Thyroid gland (tissue), 4 donors: ENCODE data around the gene SMARCAD1. TPM values are rescaled to one million over a fixed set of nuclear protein-coding genes. Genes with fewer than 3 reads are reported as not detected.

ENCODE experiments used
- DNase-seq, 2 donors: peaks; one replicate each; pipeline ENCODE4 v3.0.0-alpha.2; 2019
- H3K27ac ChIP-seq, 3 donors: fragments of 200-600 bp; sonication (generic); 1 replicate in 2 of 3; 2 replicates in 1 of 3; pipeline ENCODE4 v1.5.1; 2016 to 2019; ENCODE audit warnings: mild to moderate bottlenecking in 1 of 3, moderate library complexity in 1 of 3
- H3K27me3 ChIP-seq: fragments of 200-600 bp; sonication (generic); one replicate; pipeline ENCODE4 v1.5.1; 2019
- H3K36me3 ChIP-seq, 2 donors: fragments of 200-600 bp; sonication (generic); one replicate each; pipeline ENCODE4 v1.5.1; 2016 to 2019
- H3K4me1 ChIP-seq, 2 donors: fragments of 200-600 bp; sonication (generic); one replicate each; pipeline ENCODE4 v1.5.1; 2017 to 2019
- H3K4me3 ChIP-seq, 3 donors: fragments of 200-600 bp; sonication (generic); replicated peaks in 1 of 3; 1 replicate in 2 of 3; 2 replicates in 1 of 3; pipeline ENCODE4 v1.5.1; 2016; ENCODE audit warnings: mild to moderate bottlenecking in 1 of 3
- H3K9me3 ChIP-seq: fragments of 200-600 bp; sonication (generic); one replicate; pipeline ENCODE4 v1.5.1; 2017
- CTCF ChIP-seq, 6 experiments: fragments of 200-600 bp in 3 of 6; fragments of 450-650 bp in 3 of 6; sonication (generic) in 3 of 6; IDR thresholded peaks; one replicate each; pipeline ENCODE4 v1.5.1; 2016 to 2019; ENCODE audit warnings: antibody characterized with exemption in 6 of 6, mild to moderate bottlenecking in 2 of 6, inconsistent platforms in 1 of 6, moderate library complexity in 1 of 6
- POLR2A ChIP-seq, 2 donors: fragments of 450-650 bp; IDR thresholded peaks; one replicate each; pipeline ENCODE4 v1.6.1; 2017; ENCODE audit warnings: antibody characterized with exemption in 2 of 2, mild to moderate bottlenecking in 2 of 2, moderate library complexity in 1 of 2
- WGBS, 2 donors: methylation state at CpG; one replicate each; pipeline ENCODE4 v1.1.5; 2017; 5-methylcytosine and 5-hydroxymethylcytosine counted together
- intact Hi-C: fragments of 100-400 bp; cut with DNase I; formaldehyde crosslinking; loops from one replicate; pipeline ENCODE4 v1.15.1; 2023
- total RNA-seq, 4 donors: library from RNA; depleted of rRNA; stranded (reverse); fragments of >200 nt; gene quantifications; one replicate each; pipeline ENCODE4 v1.2.3, GENCODE V29; 2016

The SMARCAD1 gene
- total RNA-seq, 4 donors from 2014 or later = 35.1 to 46.5 (median 40.2) TPM

- H3K36me3 ChIP-seq = no peaks in the 10 kb centered on the region
- H3K4me3 ChIP-seq = no peak overlapping the region
- WGBS, 2 donors = 97 to 99% methylated on average over 4 of the region's 4 CpGs
- no peak overlapping the region for H3K27ac ChIP-seq
- intact Hi-C loops = no loop called here
- no peaks in the 10 kb centered on the region for H3K9me3 ChIP-seq
- TF ChIP-seq CTCF (IDR thresholded peaks at IDR 0.05) (no peak), POLR2A (IDR thresholded peaks at IDR 0.05) (no peak)
- no peak for DNase-seq
- H3K27me3 ChIP-seq = no peaks in the 10 kb centered on the region
- H3K4me1 ChIP-seq = no peaks in the 10 kb centered on the region
Observed at GRCh38 chr4:94267037-94267436, 59.4 kb downstream of the SMARCAD1 start.

- DNase-seq = no peak
- Histone ChIP-seq H3K27me3 (no peaks in the 10 kb centered on the region), H3K27ac (no peak overlapping the region), H3K9me3 (no peaks in the 10 kb centered on the region), H3K36me3 (peaks cover 4 to 8% of the 10 kb centered on the region in 2 donors), H3K4me3 (no peak overlapping the region), H3K4me1 (no peaks in the 10 kb centered on the region)
- intact Hi-C loops = no loop called here
- WGBS, 2 donors = 69 to 95% methylated on average over 2 of the region's 2 CpGs
- no peak for TF ChIP-seq CTCF (IDR thresholded peaks at IDR 0.05)
- no peak for TF ChIP-seq POLR2A (IDR thresholded peaks at IDR 0.05)
Observed at GRCh38 chr4:94271248-94271647, 63.6 kb downstream of the SMARCAD1 start.

- WGBS, 2 donors = 95% methylated on average over 3 of the region's 3 CpGs
- Histone ChIP-seq H3K9me3 (no peaks in the 10 kb centered on the region), H3K27me3 (no peaks in the 10 kb centered on the region), H3K4me1 (no peaks in the 10 kb centered on the region), H3K36me3 (peaks cover 23 to 30% of the 10 kb centered on the region in 2 donors), H3K27ac (no peak overlapping the region), H3K4me3 (no peak overlapping the region)
- intact Hi-C loops = no loop called here
- TF ChIP-seq CTCF (IDR thresholded peaks at IDR 0.05) = no peak
- TF ChIP-seq POLR2A (IDR thresholded peaks at IDR 0.05) = no peak
- DNase-seq = no peak
Observed at GRCh38 chr4:94274912-94275311, 67.2 kb downstream of the SMARCAD1 start.

- no peaks in the 10 kb centered on the region for H3K4me1 ChIP-seq
- H3K27me3 ChIP-seq = no peaks in the 10 kb centered on the region
- TF ChIP-seq POLR2A (IDR thresholded peaks at IDR 0.05) (no peak), CTCF (IDR thresholded peaks at IDR 0.05) (no peak)
- no peaks in the 10 kb centered on the region for H3K9me3 ChIP-seq
- DNase-seq = no peak
- no peak overlapping the region for H3K27ac ChIP-seq
- peaks cover 30% of the 10 kb centered on the region in 2 donors for H3K36me3 ChIP-seq
- WGBS, 2 donors = 97 to 98% methylated on average over 7 of the region's 7 CpGs
- no peak overlapping the region for H3K4me3 ChIP-seq
- intact Hi-C loops = no loop called here
Observed at GRCh38 chr4:94276204-94276603, 68.5 kb downstream of the SMARCAD1 start.

GRCh38 chr4:94277534-94277933 is 69.9 kb downstream of the SMARCAD1 start:
- Histone ChIP-seq H3K36me3 (peaks cover 35 to 39% of the 10 kb centered on the region in 2 donors), H3K27ac (no peak overlapping the region), H3K9me3 (no peaks in the 10 kb centered on the region), H3K27me3 (no peaks in the 10 kb centered on the region), H3K4me3 (no peak overlapping the region), H3K4me1 (no peaks in the 10 kb centered on the region)
- TF ChIP-seq POLR2A (IDR thresholded peaks at IDR 0.05) (no peak), CTCF (IDR thresholded peaks at IDR 0.05) (no peak)
- intact Hi-C loops = no loop called here
- WGBS, 2 donors = 88 to 90% methylated on average over 3 of the region's 3 CpGs
- DNase-seq = no peak
